ENCODE data around the gene PTGER1.

Gene PTGER1

DNA sequence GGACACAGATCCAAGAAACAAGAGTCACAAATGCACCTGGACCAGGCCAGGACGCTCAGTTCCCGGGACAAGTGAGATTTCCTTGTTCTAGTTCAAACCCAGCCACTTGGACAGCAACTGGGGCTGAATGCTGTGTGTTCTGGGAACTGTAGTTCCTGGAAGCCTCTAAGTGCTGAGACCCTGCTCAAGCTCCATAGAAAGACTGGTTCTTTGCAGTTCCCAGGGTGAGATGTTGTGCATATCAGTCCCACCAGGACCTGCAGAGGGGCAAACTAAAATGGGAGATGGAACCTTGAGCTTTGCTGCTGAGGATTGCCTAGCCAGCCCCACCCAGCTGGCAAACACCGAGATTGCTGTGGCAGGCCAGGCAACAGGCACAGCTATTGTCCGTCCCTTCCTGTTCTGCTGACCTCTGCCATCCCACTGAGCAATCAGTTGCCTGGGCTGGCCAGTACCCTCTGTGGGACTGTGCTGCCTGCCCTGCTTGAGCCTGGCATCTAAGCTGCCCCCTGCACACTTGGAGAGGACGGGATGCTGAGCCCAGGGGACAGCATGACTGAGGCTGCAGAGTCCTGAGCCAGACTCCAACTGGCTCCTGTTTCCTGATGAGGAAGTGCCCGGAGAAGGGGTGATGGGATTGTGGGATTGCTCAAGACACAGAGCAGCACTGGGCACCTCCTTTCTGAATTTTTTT is 22.2 kb upstream of the PTGER1 start:
- DNase-seq, result no peak

DNA sequence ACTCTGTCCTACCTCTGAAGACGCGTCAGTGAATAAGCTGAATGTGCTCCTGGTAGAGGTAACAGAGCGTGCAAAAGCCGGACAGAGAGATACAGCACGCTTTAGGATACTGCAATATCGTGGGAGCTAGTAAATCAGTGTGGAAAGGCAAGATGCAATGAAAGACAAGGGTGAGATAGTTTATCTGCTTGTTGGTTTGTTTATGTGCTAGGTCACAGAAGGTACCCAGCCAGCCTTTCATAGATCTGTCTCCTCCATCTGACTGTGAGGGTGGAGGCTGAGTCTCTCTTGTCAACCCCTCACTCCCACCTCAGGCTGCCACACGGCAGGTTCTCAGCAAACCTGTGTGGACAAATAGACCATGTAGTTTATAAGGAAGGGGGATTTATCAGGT is 21.7 kb upstream of the PTGER1 start:
- no peak for DNase-seq

DNA sequence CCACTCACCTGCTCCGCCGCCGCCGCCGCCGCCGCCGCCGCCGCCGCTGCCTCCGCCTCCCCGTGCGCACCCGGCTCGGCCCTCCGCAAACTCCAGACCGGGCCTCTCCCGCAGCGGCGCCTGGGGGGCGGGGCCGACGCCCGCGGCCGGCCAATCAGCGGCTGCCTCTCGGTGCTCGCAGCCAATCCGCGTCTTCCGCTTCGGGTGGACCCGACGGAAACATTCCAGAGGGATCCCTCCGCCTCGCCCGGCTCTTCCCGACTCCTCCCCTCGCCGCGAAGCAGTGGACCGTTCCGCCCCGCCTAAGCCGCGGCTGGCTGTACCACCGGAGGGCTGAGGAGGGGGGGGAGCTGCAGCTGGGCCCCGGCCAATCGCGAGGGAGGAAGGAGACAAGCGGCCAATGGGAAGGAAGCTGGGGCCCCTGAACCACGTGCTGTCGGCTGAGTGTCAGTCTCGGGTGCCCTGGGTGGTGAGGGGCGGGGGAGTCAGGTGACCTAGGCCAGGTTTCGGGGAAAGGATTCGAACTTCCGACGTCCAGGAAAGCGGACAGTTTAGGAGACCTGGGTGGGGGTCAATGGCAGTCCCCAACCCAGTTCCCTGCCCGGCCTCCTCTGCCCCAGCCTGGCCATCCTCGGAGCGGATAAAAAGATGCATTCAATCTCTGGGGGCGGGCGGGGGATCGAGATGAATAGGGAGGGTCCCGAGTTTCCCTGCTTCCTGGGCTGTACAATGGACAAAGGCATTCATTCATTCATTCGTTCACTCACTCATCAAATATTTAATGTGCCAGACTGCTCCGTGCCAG is 21.1 kb upstream of the PTGER1 start, which contains the start of gene GIPC1:
TSS of gene GIPC1 (minus strand) at position 99 of the 805 bp plus-strand sequence. CDS start 13,151 bp downstream, outside the sequence.
- DNase-seq, result peak; percentile 75

DNA sequence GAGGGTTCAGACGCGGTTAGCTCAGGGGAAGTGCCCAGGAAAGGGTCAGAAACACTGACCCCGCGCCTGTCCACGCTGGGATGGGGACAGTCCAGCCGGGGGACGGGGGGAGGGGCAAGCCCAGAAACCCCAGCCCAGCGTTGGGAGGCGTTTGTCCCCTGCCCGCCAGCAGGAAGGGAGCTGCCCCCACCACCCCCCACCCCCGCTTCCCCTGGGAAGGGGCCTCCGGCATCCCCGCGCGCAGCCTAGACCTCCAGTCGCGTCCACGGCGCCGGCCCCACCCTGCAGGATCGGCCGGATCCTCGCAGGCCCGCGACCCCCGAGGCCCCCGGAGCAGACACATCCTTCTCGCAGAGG is 20.5 kb upstream of the PTGER1 start:
- DNase-seq, result no peak

DNA sequence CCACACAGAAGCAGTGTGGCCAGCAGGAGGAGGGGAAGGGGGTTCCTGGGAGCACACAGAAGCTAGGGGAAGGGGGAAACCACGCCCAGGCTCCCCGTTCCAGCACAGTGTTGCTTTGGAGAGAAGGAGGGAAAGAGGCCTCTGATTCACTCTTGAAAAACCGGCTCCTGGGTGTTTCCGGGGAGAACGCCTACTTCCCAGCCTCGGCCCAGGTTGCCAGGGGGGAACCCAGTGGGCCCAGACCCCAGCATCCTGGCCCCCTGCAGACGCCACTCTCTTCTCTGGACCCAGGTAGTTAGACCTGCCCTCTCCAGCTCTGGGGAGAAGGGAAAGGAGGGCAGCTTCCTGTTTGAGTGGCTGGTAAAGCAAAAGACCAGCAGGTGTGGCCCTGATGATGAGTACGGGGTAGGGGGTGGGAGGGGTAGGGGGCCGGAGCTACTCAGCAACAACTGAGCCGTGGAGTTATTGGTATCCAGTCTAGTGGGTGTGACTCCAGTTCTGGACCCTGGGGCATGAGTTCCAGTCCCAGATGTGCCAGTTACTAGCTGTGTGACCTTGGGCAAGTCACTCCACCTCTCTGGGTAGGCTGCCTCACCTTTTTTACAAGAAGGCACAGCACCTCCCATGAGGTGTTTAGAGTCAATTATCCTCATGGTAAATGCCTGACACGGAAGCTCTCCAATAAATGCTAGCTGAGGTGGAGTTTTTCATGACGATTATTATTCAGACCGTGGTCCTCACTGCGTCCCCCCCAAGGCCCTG is 19.9 kb upstream of the PTGER1 start:
- DNase-seq, result no peak

DNA sequence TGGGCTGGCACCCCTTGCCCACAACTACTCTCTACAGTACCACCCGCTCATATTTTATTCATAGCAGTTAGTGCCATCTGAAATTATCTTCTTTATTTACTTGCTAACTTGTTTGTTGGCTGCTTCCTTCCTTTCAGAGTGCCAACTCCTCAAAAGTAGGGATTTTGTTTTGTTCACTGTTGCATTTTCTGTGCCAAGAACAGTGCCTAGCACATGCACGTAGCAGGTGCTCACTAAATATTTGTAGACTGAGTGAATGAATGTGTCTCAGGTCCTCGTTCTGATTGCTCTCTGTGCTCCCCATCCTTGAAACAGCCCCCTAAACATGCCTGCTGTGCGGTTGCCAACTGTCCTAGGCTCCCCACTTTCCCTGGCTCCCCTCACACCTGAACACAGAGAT is 19.3 kb upstream of the PTGER1 start:
- no peak for DNase-seq

DNA sequence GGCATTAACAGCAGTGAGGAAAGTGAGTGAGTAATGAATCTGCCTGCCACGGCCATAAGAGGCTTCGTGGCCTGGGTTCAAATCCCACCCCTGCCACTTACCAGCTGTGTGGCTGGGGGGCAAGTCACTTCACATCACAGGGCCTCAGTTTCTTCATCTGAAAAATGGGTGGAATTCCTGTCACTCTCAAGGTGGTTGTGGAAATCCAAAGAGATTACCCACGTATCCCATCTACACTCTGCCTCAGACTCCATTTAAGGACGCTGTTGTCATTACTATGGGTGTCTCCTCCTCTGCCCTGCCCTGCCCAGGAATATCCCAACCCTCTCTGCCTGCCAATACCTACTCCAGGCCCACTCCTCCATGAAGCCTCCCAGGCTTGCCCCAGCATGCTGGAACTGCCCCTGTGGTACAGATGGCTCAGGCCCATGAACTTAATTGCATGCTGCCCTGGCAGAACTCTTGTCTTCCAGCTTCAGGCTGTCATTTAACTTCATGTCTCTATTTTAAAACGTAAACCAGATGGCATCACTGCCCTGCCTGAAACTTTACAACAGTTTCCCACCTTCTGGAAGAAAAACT is 17.7 kb upstream of the PTGER1 start:
- DNase-seq, result no peak

DNA sequence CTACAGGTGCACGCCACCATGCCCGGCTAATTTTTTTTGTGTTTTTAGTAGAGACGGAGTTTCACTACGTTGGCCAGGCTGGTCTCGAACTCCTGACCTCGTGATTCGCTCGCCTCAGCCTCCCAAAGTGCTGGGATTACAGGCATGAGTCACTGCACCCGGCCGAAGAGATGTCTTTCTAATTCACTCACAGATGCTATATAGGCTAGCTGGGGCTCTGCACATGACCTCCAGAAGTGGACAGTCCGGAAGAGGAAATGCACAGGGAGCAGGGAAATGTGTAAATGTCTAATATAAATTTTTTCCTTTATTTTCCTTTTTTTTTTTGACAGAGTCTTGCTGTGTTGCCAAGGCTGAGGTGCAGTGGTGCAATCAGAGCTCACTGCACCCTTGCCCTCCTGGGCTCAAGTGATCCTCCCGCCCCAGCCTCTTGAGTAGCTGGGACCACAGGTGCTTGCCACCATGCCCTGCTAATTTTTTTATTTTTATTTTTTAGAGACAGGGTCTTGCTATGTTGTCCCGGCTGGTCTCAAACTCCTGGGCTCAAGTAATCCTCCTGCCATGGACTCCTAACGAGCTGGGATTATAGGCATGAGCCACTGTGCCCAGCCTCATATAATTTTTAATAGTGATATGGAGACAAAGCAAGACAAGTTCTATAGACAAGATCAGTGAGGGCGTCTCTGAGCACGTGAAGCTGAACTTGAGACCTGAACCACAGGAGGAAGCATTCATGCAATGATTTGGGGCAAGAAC is 12.4 kb upstream of the PTGER1 start:
- DNase-seq, result no peak

DNA sequence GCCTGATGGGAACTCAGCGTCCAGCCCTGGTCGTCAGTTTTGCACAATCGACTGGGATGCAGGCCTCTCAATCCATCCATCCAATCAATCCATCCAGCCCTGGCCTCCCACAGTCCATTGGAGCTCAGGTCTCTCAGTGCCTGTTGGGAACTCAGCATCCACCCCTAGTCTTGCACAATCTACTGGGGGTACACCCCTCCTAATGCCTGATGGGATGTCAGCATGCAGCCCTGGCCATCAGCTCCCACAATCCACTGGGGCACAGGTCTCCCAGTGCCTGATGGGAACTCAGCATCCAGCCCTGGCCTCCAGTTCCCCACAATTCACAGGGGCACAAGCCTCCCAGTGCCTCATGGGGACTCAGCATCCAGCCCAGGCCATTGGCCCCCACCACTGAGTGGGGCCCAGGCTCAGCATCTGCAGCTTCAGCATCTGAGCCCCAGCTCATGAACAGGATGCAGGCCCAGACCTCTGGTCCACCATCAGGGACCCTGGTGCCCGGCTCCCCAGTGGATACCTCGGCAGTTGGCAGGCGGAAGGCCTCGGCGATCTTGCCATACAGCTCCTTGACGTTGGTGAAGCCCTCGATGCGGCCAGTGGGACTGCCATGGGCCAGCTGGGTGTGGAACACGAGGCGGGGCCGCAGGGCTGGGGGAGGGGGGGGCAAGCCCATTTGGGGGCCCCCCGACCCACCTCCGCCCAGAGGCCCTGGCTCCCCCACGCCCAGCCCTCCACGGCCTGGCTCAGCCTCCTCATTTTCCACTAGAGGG is 7.2 kb upstream of the PTGER1 start:
- DNase-seq, result no peak

DNA sequence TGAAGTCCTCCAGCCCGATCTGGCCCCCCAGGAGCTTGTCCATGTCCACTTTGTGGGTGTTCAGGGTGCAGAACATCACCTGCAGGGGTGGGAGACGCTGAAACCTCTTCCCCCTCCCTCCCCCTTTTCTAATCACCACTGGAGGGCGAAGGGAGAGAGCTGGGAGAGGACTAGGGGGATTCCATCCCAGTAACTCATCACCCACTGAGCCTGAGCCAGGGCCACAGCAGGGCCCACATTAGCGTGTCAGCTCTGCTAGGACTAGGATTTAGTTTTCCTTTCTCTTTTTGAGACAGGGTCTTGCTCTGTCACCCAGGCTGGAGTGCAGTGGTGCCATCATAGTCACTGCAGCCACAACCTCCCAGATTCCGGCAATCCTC is 5.5 kb upstream of the PTGER1 start:
- no peak for DNase-seq

DNA sequence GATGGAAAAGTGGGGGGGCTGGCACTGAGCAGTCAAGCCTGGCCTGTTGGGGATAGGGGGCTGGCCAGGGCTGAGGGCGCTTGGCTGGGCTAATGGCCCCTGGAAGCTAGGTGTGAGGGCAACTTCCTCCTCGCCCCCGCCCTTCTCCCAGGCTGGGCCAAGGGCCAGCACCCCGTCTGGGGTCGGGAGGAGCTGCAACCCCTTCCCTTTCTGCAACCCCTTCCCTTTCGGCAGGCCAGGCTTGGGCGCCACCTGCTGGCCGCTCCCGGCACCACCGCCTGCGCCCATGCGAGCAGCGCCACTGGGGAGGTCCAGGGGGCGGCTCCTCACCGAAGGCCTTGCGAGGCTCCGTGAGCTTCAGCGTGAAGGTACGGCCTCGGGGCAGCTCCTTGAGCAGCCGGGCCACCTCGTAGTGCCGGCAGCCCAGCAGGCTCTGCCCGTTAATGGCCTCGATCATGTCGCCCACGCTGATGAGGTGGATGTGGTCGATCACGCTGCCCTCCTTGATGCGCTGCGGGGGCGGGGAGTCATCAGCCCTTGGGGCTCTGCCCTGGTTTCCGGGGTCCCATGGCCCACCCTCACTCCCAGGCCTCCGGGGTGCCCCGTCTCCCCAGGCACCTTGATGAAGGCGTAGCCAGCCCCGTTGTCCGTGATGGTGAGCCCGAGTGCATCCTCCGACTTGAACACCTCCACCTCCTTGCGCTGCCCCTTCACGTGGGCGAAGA is 5.0 kb upstream of the PTGER1 start:
- no peak for DNase-seq

DNA sequence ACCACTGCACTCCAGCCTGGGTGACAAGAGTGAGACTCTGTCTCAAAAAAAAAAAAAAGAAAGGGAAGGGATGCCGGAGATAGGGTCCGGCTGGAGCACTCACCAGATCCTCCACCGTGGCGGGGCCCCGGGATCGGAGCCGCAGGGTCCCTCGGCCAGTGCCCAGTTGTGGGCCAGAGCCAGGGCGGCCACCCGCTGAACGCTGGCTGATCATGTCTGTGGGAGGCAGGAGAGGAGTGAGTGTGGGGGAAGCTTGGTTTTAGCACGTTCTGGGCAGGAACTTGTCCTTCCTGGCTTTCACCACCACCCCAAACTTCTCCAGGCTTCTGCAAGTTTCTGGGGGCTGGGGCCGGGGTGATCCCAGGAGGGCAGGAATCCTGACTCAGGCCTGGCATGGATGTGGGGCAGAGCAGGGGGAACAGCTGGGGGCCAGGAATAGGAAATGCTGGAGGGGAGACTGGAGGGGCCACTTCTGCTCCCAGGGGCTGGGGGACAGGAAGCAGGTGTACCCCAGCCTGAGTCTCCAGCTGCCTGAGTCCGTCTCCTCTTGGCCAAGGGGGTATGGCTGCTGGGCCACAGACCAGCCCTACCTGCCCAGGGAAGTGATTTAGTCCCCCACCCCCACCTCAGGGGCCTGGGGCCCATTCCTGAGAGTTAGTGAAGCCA is 4.3 kb upstream of the PTGER1 start:
- DNase-seq, result no peak

DNA sequence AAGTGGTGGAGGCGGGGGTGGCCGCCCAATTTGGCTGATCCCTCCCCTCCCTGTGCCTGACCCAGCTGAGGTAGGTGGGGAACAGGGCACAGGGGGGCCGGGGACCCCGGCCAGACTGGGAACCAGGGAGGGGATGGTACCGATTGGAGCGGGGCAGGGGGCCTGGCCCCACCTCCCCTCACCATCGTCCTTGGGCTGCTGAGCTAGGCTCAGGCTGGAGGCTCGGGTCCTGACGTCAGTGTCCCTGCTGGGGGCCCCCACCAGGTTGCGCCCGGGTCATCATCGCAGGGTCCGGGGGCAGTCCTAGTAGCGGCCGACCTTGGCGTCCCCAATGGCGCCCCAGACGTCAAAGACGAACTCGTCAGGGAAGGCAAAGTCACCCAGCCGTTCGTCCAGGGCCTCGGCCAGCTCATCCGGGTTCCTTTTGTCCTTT is 3.0 kb upstream of the PTGER1 start:
- DNase-seq, result no peak

DNA sequence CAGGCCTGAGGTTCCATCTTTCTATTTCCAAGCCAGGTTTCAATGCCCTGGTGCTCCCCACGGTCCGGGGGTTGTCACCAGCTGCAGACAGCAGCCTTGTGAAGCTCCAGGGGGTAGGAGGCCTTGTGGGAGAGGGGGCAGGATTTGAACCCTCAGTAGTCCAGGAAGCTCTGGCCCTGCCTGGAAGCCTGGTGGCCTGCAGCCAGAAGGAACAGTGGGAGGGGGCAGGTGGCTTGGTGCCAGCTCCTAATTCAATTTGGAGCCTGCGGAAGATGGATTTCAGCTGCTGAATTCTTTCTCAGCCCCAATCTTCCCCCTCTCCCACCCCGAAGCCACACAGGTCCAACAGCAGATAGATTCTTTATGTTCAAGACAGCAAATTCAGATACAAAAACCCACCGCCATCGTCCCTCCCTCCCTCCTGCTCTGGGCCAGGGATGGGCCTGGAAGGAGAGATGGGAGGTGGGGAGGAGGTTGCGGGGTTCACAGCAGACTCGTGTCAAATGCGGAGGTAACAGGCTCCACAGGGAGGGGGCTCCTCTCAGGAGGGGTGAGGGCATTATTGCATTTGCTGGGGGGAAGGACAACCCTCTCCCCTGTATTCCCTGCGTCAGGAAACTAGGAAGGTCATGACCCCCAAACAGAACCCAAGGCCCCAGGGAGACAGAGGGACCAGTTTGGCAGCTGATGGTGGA is 2.4 kb upstream of the PTGER1 start:
- DNase-seq, result no peak

DNA sequence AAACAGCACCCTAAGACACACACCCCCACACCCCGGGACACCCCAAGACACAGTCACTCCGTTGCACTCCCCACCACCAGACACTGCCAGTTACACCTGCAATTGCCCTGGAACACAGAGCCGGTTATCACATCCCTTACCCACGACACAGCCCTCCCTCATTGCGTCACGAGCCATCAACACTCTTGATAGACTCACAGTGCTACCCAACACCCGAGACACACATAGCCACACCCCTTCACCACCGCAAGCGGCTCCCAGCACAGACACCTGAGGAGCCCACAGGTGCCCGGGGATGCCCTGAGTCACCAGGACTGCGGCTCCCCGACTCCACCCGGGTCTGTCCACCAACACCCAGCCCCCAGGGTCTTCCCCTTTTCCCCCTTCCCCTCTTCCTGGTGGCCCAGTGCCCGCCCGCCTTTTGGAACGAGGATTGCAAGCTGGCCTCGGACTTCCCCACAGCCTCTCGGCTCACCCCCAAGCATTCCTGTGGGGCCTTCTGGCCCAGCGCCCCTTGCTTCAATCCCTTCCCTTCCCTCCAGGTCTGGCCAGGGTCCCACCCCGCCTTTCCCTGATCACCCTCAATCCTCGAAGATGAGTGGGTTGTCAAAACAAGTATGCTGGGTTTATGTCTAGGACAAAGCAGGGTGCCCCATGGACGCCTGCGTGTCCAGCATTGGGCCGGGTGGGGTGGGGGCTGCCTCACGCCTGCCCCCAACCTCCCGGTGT is 1.7 kb upstream of the PTGER1 start:
- DNase-seq, result no peak

DNA sequence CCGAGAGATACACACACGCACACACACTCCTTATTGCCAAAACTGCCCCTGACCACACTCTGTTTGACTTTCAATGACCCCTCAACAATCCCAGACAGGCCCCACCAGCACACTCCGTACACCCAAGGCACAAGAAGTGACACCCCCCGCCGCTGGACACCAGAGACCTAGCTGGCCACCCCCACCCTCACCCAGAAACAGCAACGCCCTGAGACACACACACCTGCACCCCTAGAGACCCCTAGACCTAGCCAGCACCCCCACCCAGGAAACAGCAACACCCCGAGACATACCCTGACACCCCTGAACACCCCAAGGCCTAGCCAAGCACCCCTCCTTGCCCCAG is 1.1 kb upstream of the PTGER1 start:
- DNase-seq, result no peak

DNA sequence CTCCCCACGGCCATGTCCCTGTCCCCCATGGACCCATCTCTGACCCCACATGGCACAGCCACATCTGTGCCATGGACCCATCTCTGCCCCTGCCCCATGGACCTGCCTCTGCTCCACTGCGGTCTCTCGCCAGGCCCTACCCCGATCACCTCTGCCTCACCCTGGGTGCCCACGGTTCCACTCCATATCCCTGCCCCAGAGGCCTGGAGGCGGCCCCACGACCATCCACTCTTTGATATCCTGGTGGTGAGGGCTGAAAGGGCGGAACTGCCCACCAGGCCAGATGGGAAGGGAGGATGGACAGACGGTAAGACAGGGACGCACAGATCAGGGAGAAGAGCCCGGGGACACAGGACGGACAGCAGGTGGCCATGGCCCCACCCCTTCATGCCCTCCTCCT is 327 bp downstream of the PTGER1 start:
- DNase-seq, result no peak

DNA sequence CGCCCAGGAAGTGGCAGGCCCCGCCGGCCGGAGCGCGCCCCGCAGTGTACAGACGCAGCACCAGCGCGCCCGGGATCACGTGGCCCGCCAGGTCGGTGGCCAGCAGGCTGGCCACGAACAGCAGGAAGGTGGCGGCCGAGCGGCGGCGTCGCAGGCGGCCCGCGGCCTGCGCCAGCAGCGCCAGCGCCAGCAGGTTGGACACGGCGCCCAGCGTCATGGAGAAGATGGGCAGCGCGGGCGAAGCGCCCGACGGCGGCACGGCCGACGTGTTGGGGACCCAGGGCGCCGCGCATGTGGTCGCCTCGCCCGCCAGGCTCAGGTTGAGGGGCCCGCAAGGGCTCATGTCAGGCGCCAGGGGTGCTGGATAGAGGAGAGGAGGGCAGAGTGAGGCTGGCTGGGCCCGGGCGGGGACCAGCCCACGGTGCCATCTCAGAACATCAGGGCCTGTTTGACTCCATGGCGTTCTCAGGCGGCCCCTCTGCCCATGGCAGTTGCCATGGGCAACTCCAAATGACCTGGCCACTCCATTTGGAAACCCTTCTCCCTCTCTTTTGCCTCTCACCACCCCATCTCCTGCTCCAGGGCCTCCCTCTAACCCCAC is 1.1 kb downstream of the PTGER1 start:
- DNase-seq, result no peak
